Measurements from ENCODE around the gene WNT5A. TPM values are rescaled to one million over a fixed set of nuclear protein-coding genes. Genes with fewer than 3 reads are reported as not detected.

The WNT5A gene
- total RNA-seq, 1 experiment from 2014 or later: 1.1 TPM

DNA sequence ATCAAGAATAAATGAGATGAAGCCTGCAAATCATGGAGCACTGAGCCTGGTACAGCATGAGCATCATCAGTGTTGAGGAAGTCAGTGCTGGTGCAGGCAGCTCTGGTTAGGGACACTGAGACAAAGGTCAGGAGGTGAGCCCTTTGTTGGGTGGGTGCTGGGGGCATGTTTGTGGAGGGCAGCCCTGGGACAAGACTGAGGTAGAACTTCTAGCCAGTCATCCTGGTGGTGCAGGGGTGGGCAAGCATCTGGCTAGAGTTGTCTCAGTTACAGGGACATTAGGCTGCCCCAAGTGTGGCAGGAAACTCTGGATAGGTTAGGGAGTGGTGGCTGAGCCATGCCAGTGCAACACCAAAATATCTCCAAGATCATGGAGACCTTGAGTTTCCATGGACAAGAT, 27.3 kb downstream of the WNT5A start:
- no peak overlapping the region for H4K8ac ChIP-seq (replicated peaks; ENCODE audit: insufficient read length, low read depth, low read length)
- Mint-ChIP-seq H3K27me3 (ENCODE audit: low read depth) (peaks cover 6% of the 10 kb centered on the region), H3K4me3 (no peak overlapping the region), H3K27ac (no peak overlapping the region), H3K4me1 (peaks cover 0 to 2% of the 10 kb centered on the region in 2 experiments; a peak in 1 of 4 replicates), H3K9me3 (peaks cover 0 to 3% of the 10 kb centered on the region in 2 experiments; a peak in 3 of 5 replicates), H3K36me3 (ENCODE audit: insufficient read depth in 1 of 3, low read depth in 3 of 3) (0 out of 7 replicates have a peak, but pooled peaks cover 0 to 2% (median 0%) of the 10 kb centered on the region in 3 experiments)
- no peak overlapping the region for H3K4me2 ChIP-seq (ENCODE audit: insufficient read depth, insufficient read length, low read length)
- no peaks in the 10 kb centered on the region for H3K27me3 ChIP-seq (ENCODE audit: insufficient read depth, low read length)
- no peak for DNase-seq
- H3T11ph ChIP-seq (ENCODE audit: low read length): no peak overlapping the region
- H3K79me1 ChIP-seq (ENCODE audit: insufficient read depth, low read depth, low read length, poor library complexity, severe bottlenecking): no peaks in the 10 kb centered on the region
- H4K5ac ChIP-seq (ENCODE audit: insufficient read length, low read depth, low read length): no peak overlapping the region
- no peak overlapping the region for H3K18ac ChIP-seq (ENCODE audit: insufficient read length, low read depth, low read length)
- no peak overlapping the region for H4K91ac ChIP-seq (ENCODE audit: insufficient read length, low read depth, low read length)
- H2BK20ac ChIP-seq (ENCODE audit: low read depth, low read length, poor library complexity, severe bottlenecking): no peak overlapping the region
- H3K4me1 ChIP-seq (ENCODE audit: insufficient read depth, low read length): no peaks in the 10 kb centered on the region
- H2AK5ac ChIP-seq (ENCODE audit: insufficient read length, low read length): no peak overlapping the region
- H3K23me2 ChIP-seq (ENCODE audit: insufficient read length, low read depth, low read length, poor library complexity, severe bottlenecking): no peaks in the 10 kb centered on the region
- H3K9me3 ChIP-seq (ENCODE audit: control insufficient read depth, low read depth, low read length): no peaks in the 10 kb centered on the region
- H3K56ac ChIP-seq (ENCODE audit: insufficient read length, low read depth, low read length): no peak overlapping the region
- H2BK5ac ChIP-seq (ENCODE audit: insufficient read length, low read length): no peak overlapping the region
- no peak overlapping the region for H3K23ac ChIP-seq (ENCODE audit: insufficient read length, low read depth, low read length)
- no peaks in the 10 kb centered on the region for H3K79me2 ChIP-seq (ENCODE audit: insufficient read depth, low read length)
- H2BK120ac ChIP-seq (ENCODE audit: low read depth, low read length, poor library complexity, severe bottlenecking): no peak overlapping the region
- no peak overlapping the region for H3K4ac ChIP-seq (ENCODE audit: low read depth, low read length)
- H3K27ac ChIP-seq (ENCODE audit: insufficient read length, low read depth, low read length): no peak overlapping the region
- H4K20me1 ChIP-seq (ENCODE audit: control insufficient read depth, insufficient read depth, insufficient read length): no peaks in the 10 kb centered on the region
- TF ChIP-seq, protein P1, sequence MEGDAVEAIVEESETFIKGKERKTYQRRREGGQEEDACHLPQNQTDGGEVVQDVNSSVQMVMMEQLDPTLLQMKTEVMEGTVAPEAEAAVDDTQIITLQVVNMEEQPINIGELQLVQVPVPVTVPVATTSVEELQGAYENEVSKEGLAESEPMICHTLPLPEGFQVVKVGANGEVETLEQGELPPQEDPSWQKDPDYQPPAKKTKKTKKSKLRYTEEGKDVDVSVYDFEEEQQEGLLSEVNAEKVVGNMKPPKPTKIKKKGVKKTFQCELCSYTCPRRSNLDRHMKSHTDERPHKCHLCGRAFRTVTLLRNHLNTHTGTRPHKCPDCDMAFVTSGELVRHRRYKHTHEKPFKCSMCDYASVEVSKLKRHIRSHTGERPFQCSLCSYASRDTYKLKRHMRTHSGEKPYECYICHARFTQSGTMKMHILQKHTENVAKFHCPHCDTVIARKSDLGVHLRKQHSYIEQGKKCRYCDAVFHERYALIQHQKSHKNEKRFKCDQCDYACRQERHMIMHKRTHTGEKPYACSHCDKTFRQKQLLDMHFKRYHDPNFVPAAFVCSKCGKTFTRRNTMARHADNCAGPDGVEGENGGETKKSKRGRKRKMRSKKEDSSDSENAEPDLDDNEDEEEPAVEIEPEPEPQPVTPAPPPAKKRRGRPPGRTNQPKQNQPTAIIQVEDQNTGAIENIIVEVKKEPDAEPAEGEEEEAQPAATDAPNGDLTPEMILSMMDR (conservative IDR thresholded peaks at IDR 0.05): no peak
- H2AFZ ChIP-seq (ENCODE audit: low read length): no peak overlapping the region
- no peak overlapping the region for H2BK15ac ChIP-seq (ENCODE audit: low read depth, low read length)
- no peak overlapping the region for H2BK12ac ChIP-seq (ENCODE audit: insufficient read length, low read depth, low read length)
- no peak overlapping the region for H3K14ac ChIP-seq (ENCODE audit: insufficient read depth, low read length)
- H3K9ac ChIP-seq (ENCODE audit: extremely low read depth, insufficient read length, low read length): no peak overlapping the region

Data from H9 (cell line).